CD4-positive, alpha-beta T cell treated with Interleukin-4 for 1 hour (primary cell): ENCODE data around the gene ZNF362.
"Not testable (repeated sequence)": the region's sequence is repeated elsewhere in the genome, so short reads cannot be mapped to it uniquely, and the experiment has no call there.

ENCODE experiments used
- DNase-seq, 2 donors: peaks; one replicate each; pipeline ENCODE4 v3.0.0-alpha.2; 2020 to 2022

ZNF362 gene, protein sequence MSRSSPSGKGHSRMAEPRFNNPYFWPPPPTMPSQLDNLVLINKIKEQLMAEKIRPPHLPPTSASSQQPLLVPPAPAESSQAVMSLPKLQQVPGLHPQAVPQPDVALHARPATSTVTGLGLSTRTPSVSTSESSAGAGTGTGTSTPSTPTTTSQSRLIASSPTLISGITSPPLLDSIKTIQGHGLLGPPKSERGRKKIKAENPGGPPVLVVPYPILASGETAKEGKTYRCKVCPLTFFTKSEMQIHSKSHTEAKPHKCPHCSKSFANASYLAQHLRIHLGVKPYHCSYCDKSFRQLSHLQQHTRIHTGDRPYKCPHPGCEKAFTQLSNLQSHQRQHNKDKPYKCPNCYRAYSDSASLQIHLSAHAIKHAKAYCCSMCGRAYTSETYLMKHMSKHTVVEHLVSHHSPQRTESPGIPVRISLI

DNA sequence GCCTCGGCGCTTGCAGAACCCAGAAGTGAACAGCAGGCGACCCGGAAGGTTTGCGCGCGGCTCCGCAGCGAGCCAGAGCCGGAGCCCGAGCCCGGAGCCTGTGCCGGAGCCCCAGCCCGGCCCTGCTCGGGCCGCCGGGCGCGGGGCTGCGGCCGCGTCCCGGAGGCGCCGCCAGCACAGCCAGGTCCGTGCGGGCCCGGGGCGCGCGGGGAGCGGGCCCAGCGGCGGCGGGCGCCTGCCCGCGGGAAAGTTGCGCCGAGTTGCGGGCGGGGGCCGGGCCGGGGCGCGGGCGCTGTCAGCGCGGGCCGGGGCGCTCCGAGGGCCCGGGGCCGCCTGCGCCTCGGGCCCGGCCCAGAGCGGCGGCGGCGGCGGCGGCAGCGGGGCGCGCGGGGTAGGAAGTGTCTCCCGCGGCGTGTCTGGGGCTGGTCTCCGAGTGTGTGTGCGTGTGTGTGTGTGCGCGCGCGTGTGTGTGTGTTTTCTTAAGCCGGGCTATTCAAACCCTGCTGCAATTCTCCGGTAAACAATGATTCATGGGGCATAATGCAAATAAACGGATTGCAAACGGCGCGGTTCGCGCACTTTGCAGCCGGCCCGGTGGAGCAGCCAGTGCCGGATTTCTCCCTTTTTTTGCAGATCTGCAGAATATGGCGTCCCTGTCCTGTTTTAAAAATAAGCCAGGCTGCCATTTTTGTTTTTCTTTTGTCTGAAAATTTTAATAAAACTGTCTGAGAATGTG lies at the start of gene ZNF362:
Gene ZNF362 (plus strand): TSS at position 22 of the 736 bp plus-strand sequence. CDS start 14,083 bp downstream, outside the sequence.
- peak; percentile 66 to 69 for DNase-seq

DNA sequence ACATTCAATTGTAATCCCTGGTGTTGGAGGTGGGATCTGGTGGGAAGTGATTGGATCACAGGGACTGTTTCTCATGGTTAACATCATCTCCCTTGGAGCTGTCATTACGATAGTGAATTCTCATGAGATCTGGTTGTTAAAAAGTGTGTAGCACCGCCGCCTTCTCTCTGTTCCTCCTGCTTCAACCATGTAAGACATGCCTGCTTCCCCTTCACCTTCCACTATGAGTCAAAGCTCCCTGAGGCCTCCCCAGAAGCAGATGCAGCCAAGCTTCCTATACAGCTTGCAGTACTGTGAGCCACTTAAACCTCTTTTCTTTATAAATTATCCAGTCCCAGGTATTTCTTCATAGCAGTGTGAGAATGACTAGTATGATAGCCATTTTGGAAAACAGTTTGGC lies 44.3 kb upstream of the ZNF362 start:
- no peak for DNase-seq

DNA sequence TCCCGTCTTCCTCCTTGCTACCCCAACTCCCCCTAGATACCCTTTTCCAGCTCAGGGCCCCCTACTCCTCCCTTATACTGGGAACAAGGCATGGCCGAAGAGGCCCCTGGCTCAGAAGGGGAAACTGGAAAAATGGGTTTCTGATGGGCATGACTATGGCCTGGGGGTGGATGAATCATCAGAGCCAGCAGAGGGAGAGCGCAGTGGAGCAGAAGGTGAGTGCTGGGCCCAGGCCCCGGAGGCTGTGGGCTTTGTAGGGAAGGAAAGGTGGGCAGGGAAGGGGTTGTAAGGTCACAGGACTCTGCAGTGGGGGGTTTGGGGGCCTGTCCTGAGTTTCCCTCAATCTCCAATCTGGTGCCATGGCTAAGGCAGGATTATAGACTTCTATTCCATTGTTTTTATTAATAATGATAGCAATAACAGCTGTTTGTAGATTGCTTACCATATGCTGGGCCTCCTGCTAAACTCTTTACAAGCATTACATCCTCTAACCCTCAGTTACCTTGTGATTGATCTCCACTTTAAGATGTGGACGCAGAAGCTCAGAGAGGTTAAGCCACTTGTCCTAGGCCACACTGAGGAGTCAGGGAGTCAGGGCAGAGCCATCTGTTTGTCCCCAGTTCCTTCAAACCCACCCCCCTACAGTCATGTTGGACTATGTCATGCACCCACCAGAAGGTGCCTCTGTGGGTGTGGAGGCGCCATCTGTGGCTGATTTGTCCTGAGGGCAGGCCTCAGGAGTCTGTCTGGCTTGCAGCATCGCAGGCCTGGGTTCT lies 36.2 kb upstream of the ZNF362 start:
- DNase-seq = no peak

DNA sequence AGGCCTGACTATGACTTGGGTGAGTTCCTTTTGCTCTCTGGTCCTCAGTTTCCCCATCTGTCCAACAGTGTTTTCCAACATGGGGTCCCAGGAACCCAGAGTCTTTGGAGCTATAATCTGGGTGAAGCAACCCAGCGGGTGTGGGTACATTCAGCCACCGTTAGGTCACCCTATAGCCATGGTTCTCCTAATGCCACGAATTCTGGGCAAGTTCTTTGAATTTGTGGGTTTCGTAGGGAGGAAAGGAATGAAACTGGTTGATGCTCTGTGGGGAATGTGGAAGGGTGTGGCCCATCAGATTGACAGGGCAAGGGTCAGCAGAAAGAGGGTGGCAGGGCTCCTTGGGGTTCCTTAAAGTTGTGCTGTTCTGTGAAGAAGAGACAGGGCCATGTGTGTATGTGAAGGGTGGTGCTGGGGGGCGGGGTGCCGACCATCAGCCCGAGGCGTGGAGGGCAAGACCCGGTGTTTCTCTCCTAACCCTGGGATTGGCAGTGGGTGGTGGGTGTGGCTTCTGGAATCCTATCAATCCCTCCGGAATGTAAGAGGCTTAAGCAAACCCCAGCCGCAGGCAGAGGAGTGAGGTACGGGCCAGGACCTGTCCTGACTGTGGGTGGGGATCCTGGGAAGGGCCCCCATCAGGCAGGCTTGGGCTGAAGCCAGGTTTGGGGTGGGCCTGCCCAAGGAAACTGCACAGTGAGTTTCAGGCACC lies 35.5 kb upstream of the ZNF362 start:
- DNase-seq = no peak

DNA sequence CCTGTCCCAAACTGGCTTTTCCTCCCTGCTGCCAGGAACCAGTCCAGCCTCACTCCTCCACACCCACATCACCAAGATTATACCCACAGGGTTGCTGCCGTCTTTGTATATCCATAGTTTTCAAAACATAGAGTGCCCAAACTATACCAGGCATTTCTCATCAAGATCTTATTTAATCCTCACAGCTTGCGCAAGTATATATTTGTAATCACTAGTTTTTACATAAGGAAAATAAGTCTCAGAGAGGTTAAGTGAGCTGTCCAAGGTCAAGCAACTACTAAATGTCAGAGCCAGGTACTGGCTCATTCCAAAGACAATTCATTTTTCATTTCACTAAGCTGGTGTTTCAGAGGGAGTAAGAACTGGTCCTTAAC lies 34.9 kb upstream of the ZNF362 start:
- DNase-seq = no peak

DNA sequence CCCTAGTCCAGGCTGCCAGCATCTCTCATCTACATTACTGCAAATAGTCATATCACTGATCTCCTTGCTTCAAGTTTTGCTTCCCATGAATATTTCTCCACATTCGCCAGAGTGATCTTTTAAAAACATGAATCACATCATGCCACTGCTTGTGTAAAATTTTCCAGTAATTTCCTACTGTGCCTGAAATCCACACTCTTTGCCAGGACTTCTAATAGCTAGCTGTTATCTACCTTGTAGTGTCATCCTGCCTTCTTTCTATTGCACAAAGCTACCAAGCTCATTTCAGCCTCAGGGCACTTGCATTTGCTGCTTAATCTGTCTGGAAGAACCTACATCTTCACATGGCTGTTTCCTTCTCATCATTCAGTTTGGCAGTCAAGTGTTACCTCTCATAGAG lies 33.9 kb upstream of the ZNF362 start:
- DNase-seq = no peak

DNA sequence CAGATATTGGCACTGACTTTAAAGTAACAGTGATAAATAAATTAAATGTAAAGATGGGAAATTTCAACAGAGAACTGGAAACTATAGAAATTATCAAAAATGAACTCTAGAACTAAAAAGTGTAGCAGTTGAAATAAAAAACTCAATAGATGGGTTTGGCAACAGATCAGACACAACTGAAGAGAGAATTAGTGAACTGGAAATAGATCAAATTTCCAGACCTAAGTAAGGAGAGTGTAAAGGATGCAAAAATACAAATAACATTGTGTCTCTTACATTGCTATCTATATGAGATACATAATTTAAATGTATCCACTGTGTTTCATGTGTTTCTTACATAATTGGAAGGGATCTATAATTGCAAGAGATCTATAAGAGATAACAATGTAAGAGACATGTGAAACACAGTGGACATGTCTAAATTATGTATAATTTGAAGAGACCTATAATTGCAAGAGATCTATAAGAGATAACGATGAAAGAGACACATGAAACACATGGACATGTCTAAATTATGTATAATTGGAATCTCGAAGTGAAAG lies 32.1 kb upstream of the ZNF362 start:
- DNase-seq = no peak

DNA sequence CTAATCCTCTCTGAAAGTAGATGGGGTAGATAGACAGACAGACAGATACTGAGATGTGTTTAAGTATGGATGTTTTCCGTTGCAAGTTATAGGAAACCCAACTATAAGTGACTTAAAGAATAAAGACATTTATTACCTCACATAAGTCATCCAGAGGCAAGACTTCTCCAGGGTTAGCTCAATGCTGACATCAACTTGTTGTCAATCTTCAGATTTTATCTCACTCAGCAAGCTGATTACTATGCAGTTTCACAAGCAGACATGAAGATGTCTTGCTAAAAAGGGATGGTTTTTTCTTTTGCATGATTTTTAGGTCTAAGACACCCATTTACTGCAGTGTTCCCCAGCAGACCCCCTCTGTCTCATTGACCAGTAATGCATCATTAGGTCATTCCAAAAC lies 30.7 kb upstream of the ZNF362 start:
- no peak for DNase-seq

DNA sequence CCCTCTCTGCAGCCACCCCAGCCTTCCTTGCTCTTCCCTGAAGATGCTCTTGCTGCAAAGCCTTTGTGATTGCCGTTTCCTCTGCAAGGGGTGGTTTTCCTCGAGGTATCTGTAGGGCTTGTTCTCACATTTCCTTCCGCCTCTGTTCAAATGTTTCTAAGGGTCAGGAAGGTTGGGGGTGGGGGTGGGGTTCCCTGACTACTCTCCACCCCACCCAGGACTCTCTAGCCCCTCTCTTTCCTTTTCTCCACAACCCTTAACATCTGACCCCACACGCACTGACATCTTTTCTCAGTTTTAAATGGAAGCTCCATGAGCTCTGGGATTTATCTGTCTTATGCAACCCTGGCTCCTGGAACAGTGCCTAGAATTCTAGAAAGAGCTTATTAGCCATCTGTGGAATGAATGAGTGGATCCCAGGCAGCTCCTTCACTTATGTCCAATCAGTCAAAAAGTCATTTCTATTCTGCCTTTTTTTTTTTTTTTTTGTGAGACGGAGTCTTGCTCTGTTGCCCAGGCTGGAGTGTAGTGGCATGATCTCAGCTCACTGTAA lies 27.3 kb upstream of the ZNF362 start:
- no peak for DNase-seq

DNA sequence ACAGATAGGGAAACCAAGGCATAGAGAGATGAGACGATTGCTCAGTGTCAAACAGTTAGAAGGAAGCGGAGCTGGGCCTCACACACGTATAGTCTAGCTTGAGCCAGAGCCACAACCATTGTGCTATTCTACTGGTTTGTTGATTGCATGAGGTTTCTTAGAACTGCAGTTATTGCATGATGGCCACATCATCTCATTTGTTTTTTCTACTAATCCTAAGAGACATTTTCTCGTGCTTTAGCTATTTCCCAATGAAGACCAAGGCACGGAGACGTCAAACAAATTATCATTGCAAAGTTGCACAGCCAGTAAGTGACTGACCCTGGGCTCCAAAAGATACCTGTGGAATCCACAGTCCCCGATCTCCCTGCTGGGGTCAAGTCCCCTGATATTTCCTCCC lies 25.1 kb upstream of the ZNF362 start:
- DNase-seq = no peak

DNA sequence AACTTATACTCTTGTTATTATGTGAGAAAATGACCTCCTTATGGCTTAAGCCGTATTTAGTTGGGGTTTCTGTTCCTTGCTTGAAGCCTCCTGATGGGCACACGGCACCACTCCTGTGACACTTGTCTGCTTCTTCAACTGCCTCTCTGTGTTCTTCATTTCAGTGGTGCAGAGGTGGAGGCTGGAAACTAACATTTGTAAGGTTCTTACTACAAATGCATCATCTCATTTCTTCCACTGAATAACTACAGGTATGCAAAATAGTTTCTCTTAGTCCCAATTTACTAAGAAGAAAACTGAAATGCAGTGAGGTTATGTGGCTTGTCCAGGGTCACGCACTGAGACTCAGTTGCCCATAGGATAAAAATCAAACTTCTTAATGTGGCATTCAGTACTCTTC lies 23.6 kb upstream of the ZNF362 start:
- DNase-seq = no peak

DNA sequence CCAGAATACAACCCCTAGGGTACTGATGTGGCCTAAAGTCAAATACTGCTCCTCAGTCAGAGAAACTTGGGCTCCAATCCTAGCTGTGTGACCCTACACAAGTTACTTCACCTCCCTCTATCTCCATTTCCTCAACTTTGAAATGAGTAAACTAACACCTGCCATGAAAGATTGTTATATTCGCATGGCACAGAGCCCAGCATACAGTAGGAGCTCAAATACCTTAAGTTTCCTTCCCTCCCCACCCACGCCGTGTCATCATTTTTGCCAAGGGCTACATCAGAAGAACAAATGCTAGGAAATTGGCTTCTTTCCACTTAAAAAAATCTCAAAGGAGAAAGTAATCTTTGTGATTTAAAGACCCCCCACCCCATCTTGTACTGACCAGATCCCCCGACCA lies 22.2 kb upstream of the ZNF362 start:
- DNase-seq = no peak

DNA sequence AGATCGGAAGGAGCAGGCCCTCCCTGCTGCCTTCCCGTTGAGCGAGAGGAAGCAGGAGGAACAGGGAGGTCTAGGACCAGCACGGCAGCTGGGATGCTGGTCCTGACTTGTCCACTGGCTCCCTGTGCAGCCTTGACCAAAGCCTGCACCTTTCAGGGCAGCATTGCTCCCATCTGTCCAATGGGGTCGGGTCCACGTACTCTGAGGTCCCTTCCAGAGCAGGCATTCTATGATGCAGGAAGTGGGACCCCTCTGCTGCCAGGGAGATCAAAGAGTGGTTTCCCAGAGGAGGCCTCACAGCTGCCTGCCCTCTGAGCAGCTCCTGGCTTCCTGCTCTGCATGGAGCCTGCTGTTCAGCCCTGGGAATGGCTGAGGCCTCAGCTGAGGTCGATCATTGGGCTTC lies 21.7 kb upstream of the ZNF362 start:
- DNase-seq = no peak

DNA sequence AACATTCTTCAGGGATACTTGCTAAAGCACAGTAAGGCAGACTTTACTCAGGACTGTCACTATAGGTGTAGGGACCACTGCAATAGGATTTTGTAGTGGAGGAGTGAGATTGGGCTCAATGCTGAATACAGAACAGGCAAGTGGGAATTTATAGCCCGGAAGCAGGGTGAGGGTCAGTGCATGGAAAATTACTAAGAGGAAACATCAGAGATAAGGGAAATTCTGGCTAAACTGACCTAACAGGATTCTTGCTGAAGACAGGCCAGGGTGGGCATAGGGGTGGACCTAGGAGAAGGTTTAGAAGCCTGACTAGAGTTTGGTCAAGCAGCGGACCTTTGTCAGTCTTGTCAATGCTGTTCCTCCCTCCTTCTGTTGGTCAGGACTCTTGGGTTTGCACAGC lies 20.8 kb upstream of the ZNF362 start:
- no peak for DNase-seq

DNA sequence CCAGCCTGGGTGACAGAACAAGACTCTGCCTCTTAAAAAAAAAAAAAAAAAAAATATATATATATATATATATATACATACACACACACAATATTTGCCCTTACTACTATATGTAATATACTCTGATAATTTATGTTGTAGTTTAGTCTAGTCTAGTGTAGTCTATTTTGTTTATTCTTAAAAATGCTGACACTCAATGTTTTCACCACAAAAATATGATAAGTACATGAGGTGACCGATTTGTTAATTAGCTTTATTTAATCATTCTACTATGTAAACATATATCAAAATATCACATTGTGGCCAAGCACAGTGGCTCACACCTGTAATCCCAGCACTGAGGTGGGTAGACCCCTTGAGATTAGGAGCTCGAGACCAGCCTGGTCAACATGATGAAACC lies 19.8 kb upstream of the ZNF362 start:
- no peak for DNase-seq

DNA sequence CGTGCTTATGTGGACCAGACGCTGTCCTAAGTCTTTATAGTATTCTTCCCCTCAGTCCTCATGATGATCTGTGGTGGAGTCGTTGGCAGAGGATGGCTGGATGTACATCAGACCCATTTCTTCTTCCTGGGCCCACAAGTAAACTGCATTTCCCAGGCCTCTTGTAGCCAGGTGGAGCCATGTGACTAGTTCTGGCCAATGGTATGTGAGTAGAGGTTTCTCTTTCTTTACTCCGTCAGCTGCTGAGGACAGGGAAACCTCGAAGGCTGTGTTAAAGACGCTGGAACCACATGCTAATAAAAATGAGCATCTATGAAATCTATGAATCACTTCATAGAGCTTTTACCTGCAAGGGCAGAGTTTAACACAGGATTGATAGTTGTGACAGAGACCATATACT lies 18.7 kb upstream of the ZNF362 start:
- DNase-seq = peak; percentile 41 to 60

DNA sequence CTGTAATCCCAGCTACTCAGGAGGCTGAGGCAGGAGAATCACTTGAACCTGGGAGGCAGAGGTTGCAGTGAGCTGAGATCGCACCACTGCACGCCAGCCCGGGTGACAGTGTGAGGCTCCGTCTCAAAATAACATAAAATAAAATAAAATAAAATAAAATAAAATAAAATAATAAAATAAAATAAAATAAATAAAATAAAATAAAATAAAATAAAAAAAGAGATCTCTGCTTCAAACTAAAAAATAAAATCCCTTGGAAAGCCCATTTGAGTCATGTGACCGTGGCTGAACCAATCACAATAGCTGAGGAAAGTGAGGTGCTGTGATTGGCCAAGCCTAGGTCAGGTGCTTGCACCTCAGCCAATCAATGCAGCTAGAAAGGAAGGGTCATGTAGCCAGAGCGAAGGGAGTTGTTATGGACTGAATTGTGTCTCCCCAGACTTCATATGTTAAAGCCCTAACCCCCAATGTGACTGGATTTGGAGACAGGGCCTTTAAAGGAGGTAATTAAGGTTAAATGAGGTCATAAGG lies 18.0 kb upstream of the ZNF362 start:
- not testable (repeated sequence) for DNase-seq

DNA sequence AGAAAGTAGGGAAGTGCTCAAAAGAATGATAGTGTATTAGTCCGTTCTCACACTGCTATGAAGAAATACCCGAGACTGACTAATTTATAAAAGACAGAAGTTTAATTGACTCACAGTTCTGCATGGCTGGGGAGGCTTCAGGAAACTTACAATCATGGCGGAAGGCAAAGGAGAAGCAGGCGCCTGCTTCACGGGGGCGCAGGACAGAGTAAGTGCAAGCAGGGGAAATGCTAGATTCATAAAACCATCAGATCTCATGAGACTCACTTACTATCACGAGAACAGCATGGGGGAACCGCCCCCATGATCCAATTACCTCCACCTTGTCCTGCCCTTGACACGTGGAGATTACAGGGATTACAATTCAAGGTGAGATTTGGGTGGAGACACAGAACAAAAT lies 16.9 kb upstream of the ZNF362 start:
- DNase-seq = not testable (repeated sequence)

DNA sequence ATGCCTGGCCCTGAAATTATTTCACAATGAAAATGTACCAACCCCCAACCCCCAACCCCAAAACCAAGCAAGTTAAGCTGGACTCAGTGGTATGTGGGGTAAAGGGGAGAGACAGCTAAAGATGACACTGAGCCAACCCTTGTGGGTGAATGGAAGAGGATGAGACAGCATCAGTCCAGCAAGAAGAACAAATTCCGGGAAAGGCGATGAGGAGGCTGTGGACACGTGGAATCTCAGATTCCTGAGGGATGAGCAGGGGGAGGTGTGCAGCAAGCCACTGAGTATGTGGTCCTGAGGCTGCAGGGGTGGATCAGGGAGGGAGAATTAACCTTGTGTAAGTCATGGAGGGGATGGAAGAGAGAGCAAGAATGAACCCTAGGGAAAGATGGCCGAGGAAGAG lies 14.4 kb upstream of the ZNF362 start:
- no peak for DNase-seq

DNA sequence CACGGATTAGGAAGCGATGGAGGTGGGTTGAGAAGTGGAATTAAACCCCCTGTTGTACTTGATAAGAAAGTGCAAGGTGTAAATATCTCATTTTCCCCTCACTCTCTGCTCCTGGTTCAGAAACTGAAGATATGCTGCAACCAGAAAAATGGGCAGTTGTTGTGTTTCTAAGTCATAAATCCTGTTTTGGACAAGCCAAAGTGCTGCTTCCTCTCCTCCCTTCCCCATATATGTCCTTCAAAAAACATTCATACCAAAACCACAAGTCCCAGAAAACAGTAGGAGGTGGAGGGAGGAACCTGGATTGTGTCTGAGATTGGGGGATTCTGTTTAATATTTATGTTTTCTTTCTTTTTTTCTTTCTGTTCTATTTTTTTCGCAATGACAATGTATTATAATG lies 13.6 kb upstream of the ZNF362 start:
- no peak for DNase-seq

DNA sequence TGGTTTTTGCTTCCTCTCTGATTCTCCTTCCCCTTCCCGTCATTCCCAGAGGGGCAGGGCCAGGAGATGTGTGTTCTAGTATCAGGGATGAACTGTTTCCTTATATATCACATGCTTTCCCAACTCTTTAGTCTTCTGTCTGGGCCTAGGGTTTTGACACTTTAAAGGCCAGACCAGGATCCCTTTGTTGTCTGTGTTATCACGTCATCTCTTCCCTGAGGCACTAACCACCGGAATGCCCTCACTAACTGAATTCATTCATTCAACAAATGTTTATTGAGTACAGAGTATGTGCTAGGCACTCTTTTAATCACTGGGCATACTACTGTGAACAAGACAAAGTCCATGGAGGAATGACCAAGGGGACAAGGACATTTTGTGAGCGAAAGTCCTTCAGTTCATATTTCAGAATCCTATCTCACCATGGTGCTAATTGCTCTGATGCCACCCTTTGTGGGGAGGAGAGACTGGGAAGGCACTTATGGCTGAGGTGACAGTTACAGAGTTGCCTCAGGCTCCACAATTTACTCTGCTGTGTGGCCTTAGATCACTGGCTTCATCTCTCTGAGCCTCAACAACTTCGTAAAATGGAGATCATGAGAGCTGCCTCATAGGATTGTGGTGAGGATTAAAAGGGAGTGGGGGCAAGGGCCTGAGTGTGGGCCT lies 12.0 kb upstream of the ZNF362 start:
- DNase-seq = no peak

DNA sequence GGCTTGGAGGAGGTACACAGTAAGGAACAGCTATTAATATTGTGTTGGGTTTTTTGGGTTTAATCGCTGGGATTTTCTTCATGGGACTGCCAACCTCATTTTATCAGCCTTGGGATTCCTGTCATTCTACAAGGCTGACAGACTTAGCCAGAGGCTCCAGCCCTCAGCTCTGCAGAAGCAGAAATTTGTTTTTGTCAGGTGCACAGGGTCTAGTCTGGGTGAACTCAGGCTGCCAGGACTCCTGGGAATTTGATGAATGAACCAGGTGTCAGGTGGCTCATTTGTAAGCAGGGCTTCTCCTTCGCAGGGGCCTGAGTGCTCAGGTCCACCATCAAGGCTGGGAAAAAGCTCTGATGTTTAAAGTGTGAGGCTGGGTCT lies 11.5 kb upstream of the ZNF362 start:
- DNase-seq = no peak
